Neutrophil (primary cell): ENCODE results near the gene SLC18B1.

Experiments
- H3K27ac ChIP-seq: fragments of 200-600 bp; sonication (generic); 2 replicates; pipeline ENCODE4 v1.5.1; 2016; ENCODE audit warnings: mild to moderate bottlenecking, moderate library complexity
- H3K27me3 ChIP-seq: fragments of 200-600 bp; sonication (generic); 2 replicates; pipeline ENCODE4 v1.6.0; 2016; ENCODE audit warnings: mild to moderate bottlenecking
- H3K36me3 ChIP-seq: fragments of 200-600 bp; sonication (generic); 2 replicates; pipeline ENCODE4 v1.5.1; 2017
- H3K4me1 ChIP-seq, 2 experiments: fragments of 200-600 bp in 1 of 2; sonication (generic) in 1 of 2; 1 replicate in 1 of 2; 2 replicates in 1 of 2; pipeline versions ENCODE4 v1.5.1 to v1.6.1; 2013 to 2016; ENCODE audit warnings: low read depth in 1 of 2, low read length in 1 of 2, mild to moderate bottlenecking in 1 of 2, moderate library complexity in 1 of 2; ENCODE audit not compliant: control insufficient read depth in 1 of 2, insufficient read depth in 1 of 2
- H3K4me3 ChIP-seq, 2 experiments: fragments of 200-600 bp in 1 of 2; sonication (generic) in 1 of 2; 1 replicate in 1 of 2; 2 replicates in 1 of 2; pipeline ENCODE4 v1.5.1; 2013 to 2016; ENCODE audit warnings: low read depth in 1 of 2, low read length in 1 of 2, mild to moderate bottlenecking in 1 of 2, moderate library complexity in 1 of 2
- H3K9me3 ChIP-seq: fragments of 200-600 bp; sonication (generic); 2 replicates; pipeline ENCODE4 v1.5.1; 2016
- CTCF ChIP-seq: fragments of 200-600 bp; sonication (generic); IDR thresholded peaks from 2 replicates; pipeline ENCODE4 v1.5.1; 2016; ENCODE audit warnings: antibody characterized with exemption

Gene SLC18B1

DNA sequence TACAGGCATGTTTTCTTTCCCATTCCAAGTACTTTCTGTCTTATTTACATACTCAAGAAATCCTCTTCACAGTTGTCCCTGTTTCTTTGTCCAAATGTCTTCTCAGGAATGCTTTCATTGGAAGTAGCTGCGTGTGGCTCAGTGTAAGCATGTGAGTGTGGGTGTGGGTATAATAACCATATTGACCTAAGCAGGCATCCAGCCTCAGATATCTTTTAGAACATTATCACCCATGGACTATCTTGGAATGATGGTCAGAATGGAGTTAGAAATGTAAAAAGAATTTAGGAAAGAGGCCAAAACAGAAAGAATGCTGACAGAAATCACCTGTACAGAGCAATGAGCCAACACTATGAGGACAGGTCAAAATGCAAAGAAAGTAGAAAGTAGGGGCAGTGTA lies 57.2 kb downstream of the SLC18B1 start:
- peaks cover 98% of the 10 kb centered on the region in 2 experiments for H3K4me1 ChIP-seq
- H3K27me3 ChIP-seq = no peaks in the 10 kb centered on the region
- H3K36me3 ChIP-seq = peaks cover 53% of the 10 kb centered on the region
- TF ChIP-seq CTCF = no peak
- H3K9me3 ChIP-seq = no peaks in the 10 kb centered on the region
- H3K4me3 ChIP-seq = peak overlapping the region; percentile 16 to 84
- peak overlapping the region; percentile 91 for H3K27ac ChIP-seq

GRCh38 chr6:132736239-132736638 lies 62.2 kb downstream of the SLC18B1 start:
- Histone ChIP-seq H3K36me3 (peaks cover 20% of the 10 kb centered on the region), H3K9me3 (no peaks in the 10 kb centered on the region), H3K4me1 (peaks cover 76 to 94% of the 10 kb centered on the region in 2 experiments), H3K4me3 (peak overlapping the region in 1 of 2 experiments; percentile 72), H3K27ac (peak overlapping the region; percentile 91), H3K27me3 (no peaks in the 10 kb centered on the region)
- no peak for TF ChIP-seq CTCF

- peak; percentile 39 for TF ChIP-seq CTCF
- H3K4me1 ChIP-seq = peaks cover 76 to 94% of the 10 kb centered on the region in 2 experiments
Observed at GRCh38 chr6:132734694-132735236, 63.7 kb downstream of the SLC18B1 start.

DNA sequence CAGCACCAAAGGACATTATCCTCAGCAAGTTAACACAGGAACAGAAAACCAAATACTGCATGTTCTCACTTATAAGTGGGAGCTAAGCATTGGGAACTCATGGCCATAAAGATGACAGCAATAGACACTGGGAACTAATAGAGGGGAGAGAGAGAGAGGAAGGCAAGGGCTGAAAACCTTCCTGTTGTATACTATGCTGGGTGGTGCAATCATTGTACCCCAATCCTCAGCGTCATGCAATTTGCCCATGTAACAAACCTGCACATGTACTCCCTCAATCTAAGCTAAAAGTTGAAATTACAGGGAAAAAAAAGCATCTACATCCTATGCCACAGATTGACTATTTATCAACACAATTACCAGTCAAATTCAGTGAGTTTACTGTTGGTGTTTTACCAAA lies 64.6 kb downstream of the SLC18B1 start:
- Histone ChIP-seq H3K36me3 (peaks cover 36% of the 10 kb centered on the region), H3K27me3 (no peaks in the 10 kb centered on the region), H3K4me3 (peak overlapping the region; percentile 72 to 81), H3K9me3 (no peaks in the 10 kb centered on the region), H3K27ac (peak overlapping the region; percentile 91), H3K4me1 (peaks cover 76 to 95% of the 10 kb centered on the region in 2 experiments)
- TF ChIP-seq CTCF = no peak

More at GRCh38 chr6:132734694-132735236, 63.7 kb downstream of the SLC18B1 start:
- no peaks in the 10 kb centered on the region for H3K27me3 ChIP-seq
- peaks cover 26% of the 10 kb centered on the region for H3K36me3 ChIP-seq
- H3K9me3 ChIP-seq = no peaks in the 10 kb centered on the region
- peak overlapping the region; percentile 91 for H3K27ac ChIP-seq
- peak overlapping the region; percentile 72 to 81 for H3K4me3 ChIP-seq

- peaks cover 41% of the 10 kb centered on the region for H3K36me3 ChIP-seq
- H3K27ac ChIP-seq = peak overlapping the region; percentile 91
- H3K27me3 ChIP-seq = no peaks in the 10 kb centered on the region
- H3K4me1 ChIP-seq = peaks cover 76 to 95% of the 10 kb centered on the region in 2 experiments
- H3K4me3 ChIP-seq = peak overlapping the region; percentile 72 to 81
- TF ChIP-seq CTCF = peak; percentile 5
- H3K9me3 ChIP-seq = no peaks in the 10 kb centered on the region
Observed at GRCh38 chr6:132733283-132733682, 65.2 kb downstream of the SLC18B1 start.
